ENCODE measurements around the gene NPHP3.

Gene NPHP3

DNA sequence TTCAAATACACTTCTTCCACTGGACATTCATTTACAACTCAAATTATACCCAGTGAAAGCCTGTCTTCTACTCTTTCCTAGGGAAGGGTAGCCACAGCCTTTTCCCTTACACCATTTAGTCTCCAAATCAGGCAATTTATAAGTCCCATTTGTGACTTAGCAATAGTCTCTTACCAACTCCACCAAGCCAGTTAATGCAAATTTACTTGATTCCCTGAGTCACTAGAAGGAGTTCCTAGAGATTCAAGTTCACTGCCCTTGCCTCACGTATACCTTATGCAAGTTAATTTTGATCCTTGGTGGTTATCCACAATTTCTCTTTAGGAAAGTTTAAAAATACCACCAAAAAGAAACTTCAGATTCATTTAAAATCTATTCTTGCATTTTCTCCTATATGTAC is 16.1 kb upstream of the NPHP3 start:
- no peak for DNase-seq (ENCODE audit: extremely low read depth, low read depth)
- TF ChIP-seq, protein P1, sequence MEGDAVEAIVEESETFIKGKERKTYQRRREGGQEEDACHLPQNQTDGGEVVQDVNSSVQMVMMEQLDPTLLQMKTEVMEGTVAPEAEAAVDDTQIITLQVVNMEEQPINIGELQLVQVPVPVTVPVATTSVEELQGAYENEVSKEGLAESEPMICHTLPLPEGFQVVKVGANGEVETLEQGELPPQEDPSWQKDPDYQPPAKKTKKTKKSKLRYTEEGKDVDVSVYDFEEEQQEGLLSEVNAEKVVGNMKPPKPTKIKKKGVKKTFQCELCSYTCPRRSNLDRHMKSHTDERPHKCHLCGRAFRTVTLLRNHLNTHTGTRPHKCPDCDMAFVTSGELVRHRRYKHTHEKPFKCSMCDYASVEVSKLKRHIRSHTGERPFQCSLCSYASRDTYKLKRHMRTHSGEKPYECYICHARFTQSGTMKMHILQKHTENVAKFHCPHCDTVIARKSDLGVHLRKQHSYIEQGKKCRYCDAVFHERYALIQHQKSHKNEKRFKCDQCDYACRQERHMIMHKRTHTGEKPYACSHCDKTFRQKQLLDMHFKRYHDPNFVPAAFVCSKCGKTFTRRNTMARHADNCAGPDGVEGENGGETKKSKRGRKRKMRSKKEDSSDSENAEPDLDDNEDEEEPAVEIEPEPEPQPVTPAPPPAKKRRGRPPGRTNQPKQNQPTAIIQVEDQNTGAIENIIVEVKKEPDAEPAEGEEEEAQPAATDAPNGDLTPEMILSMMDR (IDR thresholded peaks at IDR 0.05; ENCODE audit: low read depth, low read length, missing control alignments): no peak
- no peak overlapping the region for H3K4me3 ChIP-seq (replicated peaks; ENCODE audit: low read depth, low read length)

DNA sequence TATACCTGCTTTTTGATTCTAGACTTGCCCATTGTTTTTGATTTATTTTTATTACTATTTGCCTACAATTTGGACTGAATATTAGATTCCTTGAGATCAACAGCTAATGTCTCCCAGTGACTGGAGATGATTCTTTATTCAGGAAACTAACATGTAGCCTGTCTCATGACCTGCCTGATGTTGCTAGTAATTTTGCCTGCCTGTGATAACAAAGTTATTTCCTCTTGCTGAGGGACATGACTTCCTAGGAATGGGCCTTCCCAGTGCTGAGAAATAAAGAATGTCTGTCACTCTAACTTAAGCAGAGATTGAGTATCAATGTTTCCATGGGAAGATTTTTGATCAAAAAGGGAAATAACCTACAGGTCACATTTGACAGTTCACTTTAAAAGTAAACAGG is 13.4 kb upstream of the NPHP3 start:
- no peak overlapping the region for H3K4me3 ChIP-seq (replicated peaks; ENCODE audit: low read depth, low read length)
- TF ChIP-seq, protein P1 (IDR thresholded peaks at IDR 0.05; ENCODE audit: low read depth, low read length, missing control alignments): no peak
- no peak for DNase-seq (ENCODE audit: extremely low read depth, low read depth)

DNA sequence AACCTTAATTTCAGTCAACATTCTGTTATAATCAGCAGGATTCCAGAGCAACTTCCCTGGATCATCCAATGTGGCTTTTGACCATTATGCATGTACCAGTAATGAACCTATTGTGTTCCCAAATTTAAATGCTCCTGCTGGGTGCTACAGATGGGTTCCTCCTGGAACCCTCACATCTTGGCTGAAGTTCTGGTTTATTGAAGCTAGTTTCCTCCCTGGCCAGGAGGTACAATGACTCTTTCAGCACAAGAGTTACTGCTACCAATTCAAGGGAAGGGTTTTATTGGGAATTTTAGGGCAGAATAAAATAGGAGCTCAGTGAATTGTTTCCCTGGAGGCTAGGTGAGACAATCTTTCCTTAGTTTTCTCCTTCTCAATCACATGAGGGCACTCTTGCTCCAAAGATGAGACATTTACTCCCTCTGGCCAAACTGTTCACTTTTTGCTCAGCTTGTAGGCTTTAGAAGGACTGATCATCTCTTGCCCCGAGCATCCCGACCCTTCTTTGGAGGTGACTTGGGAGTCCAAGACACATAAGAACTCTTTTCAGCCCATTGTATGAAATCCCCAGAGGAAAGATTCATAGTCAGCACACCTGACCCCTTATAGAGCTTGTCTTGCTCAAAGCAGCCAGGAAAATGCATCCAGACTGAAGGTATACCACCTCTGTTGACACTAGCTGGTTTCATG is 8.8 kb upstream of the NPHP3 start:
- no peak overlapping the region for H3K4me3 ChIP-seq (replicated peaks; ENCODE audit: low read depth, low read length)
- TF ChIP-seq, protein P1 (IDR thresholded peaks at IDR 0.05; ENCODE audit: low read depth, low read length, missing control alignments): peak; percentile 39
- DNase-seq (ENCODE audit: extremely low read depth, low read depth): no peak

DNA sequence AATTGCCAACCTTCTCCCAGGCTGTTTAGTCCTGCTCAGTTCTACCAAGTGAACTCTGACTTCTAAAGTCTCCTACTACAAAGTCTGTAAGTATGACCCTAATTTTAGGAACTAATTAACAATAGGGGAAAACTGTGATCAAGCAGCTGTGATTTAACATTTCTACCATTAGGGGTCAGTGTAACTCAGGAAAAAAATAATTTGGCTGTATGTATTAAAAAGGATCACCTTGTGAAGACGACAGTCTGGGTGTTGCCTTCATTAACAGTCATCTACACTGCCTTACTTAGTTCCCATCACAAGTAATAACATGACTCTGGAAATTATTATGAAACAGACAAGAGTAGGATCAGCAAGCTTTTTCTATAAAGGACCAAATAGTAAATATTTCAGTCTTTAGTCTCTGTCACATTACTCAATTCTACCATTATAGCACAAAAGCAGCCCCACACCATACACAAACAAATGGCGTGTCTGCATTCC is 4.2 kb upstream of the NPHP3 start:
- TF ChIP-seq, protein P1 (IDR thresholded peaks at IDR 0.05; ENCODE audit: low read depth, low read length, missing control alignments): peak; percentile 43
- H3K4me3 ChIP-seq (replicated peaks; ENCODE audit: low read depth, low read length): no peak overlapping the region
- DNase-seq (ENCODE audit: extremely low read depth, low read depth): no peak

DNA sequence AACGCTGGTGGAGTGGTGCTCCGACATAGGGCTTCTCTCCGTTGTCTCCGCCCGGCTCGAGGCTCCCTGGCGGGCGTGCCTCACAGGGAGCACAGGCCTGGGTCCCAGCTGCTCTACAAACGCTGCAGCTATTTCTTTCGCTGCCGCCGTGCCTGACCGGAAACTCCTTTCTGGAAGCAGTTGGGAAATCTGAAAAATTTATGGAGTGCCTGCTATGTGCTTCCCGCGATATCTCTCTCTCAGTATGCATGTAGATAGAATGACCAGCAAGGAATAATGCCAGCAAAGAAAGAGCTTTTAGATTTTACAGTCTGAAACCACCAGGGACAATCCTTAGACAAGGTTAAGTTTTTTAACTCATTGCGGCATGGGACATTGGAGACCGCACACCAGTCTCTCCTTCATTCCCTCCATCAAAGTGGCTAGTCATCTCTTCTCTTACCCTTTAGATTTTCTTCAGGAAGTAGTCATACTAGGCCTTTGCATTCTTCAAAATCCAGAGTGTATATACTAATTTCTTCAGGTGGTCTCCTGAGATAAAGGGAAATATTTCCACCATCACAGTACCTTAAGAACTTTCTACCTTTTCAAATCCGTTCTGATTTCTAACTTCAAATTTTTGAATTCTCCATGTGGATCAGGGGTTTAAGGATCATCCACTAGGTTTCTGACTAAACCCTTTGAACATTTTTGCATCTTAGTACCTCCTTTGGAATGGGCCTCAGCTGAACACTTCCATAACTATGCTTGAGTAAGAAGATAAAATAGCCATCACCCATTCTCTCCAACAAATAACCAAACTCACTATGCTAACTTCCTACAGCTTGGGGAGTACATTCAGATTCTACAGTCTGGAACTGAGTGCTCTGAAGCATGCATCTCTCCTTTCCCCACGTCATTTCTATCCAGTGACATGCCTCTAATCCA is 1.1 kb upstream of the NPHP3 start:
- TF ChIP-seq, protein P1 (IDR thresholded peaks at IDR 0.05; ENCODE audit: low read depth, low read length, missing control alignments): no peak
- peak overlapping the region; percentile 56 for H3K4me3 ChIP-seq (replicated peaks; ENCODE audit: low read depth, low read length)
- DNase-seq (ENCODE audit: extremely low read depth, low read depth): no peak

DNA sequence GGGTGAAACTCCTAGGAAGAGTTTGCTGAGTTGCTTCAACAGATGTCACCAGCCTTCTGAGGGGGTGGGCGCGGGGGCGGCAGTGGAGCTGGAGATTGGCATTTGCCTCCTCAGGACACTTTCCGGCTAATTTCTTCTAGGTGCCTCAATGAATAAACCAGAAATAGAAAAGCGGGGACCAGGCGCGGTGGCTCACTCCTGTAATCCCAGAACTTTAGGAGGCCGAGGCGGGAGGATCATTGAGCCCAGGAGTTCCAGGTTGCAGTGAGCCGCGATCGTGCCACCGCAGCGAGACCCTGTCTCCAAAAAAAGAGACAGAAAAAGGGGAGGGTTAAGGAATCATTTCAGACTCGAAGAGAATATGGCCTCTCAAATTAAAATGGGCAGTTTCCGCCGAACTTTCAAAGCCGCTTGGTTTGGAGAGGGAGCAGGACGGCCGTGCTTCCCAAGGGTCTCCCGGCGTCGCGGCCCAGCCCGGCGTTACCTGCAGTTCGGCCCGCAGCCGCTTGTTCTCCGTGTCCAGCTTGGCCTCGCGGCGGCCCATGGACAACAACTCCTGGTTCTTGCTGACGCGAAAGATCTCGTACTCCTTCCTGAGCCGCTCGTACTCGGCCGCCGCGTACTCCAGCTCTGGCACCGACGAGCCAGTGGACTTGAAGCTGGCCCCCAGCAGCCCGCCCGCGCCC is 587 bp downstream of the NPHP3 start:
- TF ChIP-seq, protein P1 (IDR thresholded peaks at IDR 0.05; ENCODE audit: low read depth, low read length, missing control alignments): no peak
- peak overlapping the region; percentile 74 for H3K4me3 ChIP-seq (replicated peaks; ENCODE audit: low read depth, low read length)
- DNase-seq (ENCODE audit: extremely low read depth, low read depth): no peak
